ENCODE measurements around the gene IL18RAP.

DNA sequence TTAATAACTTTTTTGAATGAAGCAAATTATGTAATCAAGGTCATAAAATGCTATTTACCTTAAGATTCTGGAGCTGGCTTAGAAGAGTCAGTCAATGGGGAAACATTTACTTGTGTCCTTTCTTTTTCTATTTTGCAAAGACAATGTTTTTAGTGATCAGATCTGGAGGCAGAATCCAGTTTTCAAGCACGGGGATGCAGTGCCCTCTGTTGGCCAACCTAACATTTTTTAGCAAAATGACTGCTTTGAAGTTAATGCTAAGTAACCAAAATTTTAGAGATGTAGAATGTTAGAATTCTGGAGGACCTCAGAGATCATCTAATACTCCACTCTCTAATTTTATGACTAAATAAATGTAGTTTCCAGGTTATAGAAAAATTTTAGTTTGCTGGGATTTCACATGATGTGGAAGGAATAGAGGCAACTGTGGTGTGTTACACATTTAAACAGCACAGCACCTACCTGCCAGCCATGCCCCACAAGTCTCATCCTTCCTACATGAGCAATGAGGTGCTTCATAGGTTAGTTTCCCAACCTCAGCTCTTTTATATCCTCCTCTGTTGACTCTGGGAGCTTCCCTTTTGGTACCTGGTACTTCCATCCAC is 26.5 kb downstream of the IL18RAP start:
- TF ChIP-seq CTCF (conservative IDR thresholded peaks at IDR 0.05; ENCODE audit: low read depth, low read length) (peak; percentile 72), EZH2 (IDR thresholded peaks at IDR 0.05; ENCODE audit: borderline replicate concordance, low read depth, low read length, poor library complexity, severe bottlenecking) (no peak)
